Measurements from ENCODE around the gene ACOT12.
"Not testable (repeated sequence)": the region's sequence is repeated elsewhere in the genome, so short reads cannot be mapped to it uniquely, and the experiment has no call there.

Gene ACOT12

GRCh38 chr5:81344736-81345135 is 49.2 kb downstream of the ACOT12 start:
- no peak for DNase-seq

- DNase-seq, result not testable (repeated sequence)
Measured at GRCh38 chr5:81338213-81338612, 55.7 kb downstream of the ACOT12 start.

DNA sequence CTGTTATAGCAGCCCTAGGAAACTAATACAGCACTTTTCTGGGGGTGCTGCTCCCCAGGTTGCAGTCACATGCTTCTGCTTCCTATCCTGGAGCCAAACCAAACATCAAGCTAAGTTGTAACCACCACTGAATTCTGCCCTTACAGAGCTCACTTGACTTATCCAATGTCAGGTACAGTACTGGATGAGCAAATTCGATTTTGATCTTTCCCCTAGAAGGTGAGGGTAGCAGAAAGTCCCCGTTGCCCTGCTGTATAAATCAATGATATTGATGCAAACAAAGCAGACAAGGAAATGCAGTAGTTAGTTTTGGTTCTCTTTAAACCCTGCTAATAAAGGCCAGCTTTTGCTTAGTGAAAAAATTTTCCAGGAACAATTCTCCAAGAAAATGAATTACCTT is 56.1 kb downstream of the ACOT12 start:
- no peak for DNase-seq

DNA sequence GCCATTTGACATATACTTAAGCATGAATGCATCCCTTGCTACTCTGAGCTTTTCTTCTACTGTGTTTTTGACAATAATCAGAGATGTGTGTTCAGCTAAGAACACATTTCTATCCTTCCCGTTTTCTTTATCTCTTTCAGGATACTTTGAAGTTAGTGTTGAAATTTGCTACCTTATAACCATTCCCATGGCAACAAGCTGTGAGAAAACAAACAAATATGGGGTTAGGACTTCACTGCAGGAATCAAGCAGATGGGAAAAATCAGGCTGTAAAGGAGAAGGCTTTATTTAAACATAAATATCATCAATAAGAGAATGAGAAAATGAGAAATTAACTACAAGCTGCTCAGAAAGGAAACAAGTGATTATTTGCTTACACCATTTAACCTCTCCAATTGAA is 57.4 kb downstream of the ACOT12 start:
- no peak for DNase-seq

DNA sequence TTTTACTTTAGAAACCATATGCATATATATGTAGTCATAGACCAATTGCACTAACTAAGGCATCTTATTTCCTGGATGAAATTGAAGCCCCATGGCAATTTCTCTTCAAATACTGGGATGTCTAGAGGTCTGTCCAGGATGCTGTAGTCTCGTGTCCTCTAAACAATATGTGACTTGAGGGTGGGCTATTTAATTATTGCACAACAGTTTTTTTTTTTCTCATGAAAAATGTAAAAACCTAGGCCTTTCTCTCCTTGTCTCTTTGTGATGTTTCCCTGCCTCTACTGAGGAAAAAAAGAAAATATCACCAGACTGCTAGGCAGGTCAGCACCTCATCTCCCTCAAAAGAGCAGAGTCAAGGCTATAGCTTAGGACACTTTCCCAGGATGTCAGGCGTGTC is 58.0 kb downstream of the ACOT12 start:
- no peak for DNase-seq

DNA sequence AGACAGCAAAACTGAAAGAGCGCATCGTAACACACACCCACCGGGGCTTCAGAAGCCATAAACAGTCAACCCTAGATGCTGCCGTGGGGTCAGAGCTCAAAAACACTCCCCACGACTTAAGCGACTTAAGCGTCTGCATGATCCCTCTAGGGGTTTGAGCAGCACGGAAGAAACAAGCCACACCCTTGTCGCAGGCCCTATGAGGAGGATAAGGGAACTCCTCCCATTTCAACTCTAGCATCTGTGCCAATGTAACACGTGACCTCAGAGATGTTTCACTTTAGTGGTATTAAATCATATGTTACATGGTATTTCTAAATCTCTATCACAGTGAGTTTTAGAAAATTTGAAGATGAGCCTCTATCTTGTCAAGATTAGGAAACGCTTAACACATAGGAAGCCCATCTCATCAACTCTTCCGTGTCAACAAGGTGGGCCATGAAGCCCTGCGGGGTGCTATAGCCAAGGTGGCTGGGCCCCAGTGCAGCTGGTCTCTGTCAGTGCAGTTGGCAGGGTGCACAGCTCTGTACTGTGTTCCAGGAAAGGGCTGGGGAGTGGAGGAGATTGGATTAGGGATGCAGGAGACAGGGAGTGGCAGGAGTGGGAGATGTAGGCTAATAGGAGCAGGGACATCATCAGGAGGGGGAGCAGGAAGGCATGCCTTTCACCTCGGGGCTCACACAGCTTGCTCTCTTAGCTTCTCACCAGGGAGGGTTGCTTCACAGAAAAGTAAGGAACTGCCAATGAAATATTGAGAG is 59.5 kb downstream of the ACOT12 start:
- no peak for DNase-seq

- no peak for DNase-seq
Measured at GRCh38 chr5:81326554-81326953, 67.4 kb downstream of the ACOT12 start.

GRCh38 chr5:81317536-81317935 is 76.4 kb downstream of the ACOT12 start:
- no peak for DNase-seq

- no peak for DNase-seq
Measured at GRCh38 chr5:81316571-81316970, 77.4 kb downstream of the ACOT12 start.

DNA sequence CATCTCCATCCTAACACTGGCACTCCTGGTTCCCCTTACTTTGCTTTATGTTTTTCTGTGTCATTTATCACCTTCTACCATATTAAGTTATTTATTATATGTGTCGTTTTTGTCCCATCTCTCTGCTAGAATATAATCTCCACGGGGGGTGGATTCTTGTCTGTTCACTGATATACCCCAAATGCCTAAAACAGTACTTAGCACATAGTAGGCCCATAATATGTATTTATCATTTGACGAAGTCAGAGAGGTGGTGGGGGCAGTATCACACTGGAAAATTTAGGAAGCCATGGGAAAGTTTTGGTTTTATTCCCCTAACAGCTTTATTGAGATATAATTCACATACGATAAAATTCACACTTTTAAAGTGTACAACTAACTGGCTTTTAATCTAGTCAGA is 78.1 kb downstream of the ACOT12 start:
- DNase-seq, result no peak

GRCh38 chr5:81315336-81315735 is 78.6 kb downstream of the ACOT12 start:
- no peak for DNase-seq

GRCh38 chr5:81314581-81314980 is 79.4 kb downstream of the ACOT12 start:
- no peak for DNase-seq

DNA sequence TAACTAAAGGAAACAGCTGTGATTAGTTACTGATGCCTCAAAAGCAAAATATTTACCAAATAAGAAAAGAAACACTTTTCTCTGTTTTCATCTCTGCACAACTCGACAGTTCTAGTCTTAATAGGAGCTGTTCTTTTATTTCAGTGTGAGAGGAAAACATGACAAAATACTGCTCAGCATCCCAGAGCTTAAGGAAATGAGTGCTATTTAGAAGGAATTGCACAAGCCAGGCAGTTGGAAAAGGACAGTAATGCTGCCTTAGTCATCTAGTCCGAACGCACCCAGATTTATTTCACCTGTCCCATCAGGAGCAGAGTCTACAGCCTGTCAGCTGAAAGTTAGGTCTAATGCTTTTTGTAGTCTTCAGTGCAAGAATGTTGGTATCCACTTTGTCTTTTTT is 80.2 kb downstream of the ACOT12 start:
- DNase-seq, result no peak

DNA sequence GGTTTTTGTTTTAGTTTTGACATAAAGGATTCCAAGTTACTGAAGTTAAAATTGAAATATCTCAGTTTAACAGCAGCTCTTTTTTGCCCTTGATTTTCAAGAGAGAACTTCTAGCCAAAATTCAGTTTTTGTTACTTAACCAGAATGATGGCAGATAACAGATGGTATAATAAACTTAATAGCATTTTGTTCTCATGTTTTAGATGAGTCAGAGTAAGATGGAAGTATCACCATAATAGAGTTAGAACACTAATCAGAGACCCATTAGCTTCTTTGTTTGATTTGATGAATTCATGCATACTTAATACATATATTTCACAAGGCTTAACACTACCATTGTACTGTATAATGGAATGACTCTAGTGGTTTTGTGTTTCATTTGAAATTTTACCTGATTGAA is 80.7 kb downstream of the ACOT12 start:
- DNase-seq, result no peak

GRCh38 chr5:81310402-81311063 is 83.4 kb downstream of the ACOT12 start:
- no peak for DNase-seq

DNA sequence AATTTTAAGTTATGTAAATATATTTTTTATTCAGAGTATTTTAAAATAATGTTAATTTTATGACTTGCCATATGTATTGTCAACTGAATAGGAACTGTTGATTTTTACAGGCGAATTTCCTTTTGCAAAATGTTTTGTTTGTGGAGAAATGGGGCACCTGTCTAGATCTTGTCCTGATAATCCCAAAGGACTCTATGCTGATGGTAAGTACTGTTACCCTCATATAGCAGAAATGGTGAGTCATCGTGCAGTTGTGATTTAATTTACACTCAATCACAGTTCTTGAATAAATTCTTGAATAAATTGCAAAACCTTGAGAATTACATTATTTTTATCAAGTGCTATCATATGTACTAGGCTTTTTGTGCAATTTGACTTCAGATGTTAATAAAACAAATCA is 85.1 kb downstream of the ACOT12 start:
- DNase-seq, result no peak

- no peak for DNase-seq
Measured at GRCh38 chr5:81305785-81306184, 88.1 kb downstream of the ACOT12 start.

DNA sequence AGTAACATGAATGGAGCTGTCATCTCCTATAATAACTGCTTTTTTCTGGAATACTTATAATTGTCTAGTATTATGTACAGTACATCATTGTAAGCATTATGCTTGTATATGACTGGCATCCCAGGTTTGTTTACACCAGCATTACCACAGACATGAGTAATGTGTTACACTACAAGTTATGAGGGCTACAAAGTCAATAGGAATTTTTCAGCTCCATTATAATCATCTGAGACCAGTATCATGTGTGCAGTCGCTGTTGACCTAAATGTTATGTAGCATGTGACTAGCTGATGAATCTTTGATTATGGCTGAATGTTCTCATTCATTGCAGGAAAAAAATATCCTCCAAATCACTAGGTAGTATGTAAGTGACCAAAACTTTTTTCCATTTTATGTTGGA is 90.4 kb downstream of the ACOT12 start:
- no peak for DNase-seq

DNA sequence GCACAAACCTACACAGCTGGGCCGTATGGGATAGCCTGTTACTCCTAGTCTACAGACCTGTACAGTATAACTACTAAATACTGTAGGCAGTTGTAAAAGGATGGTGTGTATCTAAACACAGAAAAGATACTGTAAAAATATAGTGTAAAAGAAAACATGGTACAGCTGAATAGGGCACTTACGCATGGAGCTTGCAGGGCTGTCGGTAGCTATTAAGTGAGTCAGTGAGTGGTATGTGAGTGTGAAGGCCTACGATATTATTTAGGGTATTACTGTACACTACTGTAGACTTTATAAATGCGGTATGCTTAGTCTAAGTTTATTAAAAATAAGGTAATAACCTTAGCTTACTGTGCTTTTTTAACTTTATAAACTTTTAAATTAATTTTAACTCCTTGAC is 91.3 kb downstream of the ACOT12 start:
- DNase-seq, result no peak

DNA sequence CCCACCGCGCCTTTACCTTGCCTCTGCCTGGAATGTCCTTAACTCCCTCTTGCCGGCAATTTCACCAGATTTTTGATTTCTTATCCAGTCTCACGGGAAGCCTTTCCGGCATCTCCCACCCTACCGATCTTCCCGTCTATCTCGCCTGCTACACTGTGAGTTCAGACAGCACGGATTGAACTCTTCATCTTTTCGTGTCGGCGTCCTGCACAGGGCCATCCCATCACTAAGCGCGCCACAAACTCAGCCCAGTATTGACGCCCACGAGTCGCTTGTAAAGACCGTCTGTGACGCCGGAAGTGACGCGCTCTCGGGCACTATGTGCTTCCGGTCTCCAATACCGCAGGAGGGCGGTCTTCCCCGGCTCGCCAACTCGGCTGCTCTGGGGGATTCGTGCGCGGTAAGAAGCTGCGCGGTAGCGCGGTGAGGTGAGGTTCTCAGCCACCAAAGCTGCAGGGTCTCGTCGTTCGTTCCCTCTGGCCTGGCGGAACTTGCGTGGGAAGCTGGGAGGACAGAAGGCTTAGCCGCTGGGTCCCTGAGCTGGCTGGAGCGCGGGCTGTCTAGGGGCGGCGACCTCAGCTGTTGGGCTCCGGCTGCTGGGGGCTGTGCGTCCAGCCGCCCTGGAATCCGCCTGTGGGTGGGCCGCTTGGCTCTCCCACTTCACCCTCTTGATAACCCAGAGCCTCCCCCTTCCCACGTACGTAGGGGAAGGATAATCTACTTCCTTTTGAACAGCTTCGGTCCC is 92.5 kb downstream of the ACOT12 start, which contains the start of gene ZCCHC9:
TSS of gene ZCCHC9 (plus strand) at position 317 of the 745 bp plus-strand sequence. CDS start 3,171 bp downstream, outside the sequence.
- peak; percentile 13 to 95 (median 85) for DNase-seq

DNA sequence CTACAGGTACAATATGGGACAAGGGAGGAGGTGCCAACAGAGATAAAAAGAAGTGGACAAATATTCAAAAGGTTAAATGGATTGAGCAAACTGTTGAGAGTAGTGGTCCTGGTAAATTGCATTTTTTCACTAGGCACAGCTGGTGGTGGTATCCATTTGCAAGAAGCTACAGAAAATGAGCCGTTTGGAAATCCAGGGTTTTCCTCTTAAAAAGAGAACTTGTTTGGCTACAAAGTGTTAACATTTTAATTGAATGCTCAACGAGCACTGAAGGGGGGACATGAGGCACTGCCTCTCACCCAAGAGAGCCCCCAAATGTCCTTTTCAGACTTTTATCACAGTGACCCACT is 93.0 kb downstream of the ACOT12 start:
- DNase-seq, result no peak

DNA sequence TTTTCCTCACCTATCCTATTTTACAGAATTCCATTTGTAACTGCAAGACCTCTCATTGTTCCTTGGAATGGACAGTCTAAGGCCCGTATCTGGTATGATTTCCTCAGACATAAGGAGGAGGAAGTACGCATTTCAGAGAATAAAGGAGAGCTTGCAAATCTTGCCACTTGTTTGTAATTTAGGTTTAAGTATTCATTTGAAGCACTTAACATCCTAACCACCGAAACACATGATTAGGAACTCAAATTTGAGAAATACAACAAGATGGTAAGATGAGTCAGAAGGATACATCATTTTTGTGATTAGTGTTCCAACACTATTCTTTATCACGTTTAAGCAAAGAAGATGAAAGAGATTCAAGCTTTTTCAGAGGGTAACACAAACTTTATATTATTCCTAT is 96.4 kb downstream of the ACOT12 start:
- no peak for DNase-seq

DNA sequence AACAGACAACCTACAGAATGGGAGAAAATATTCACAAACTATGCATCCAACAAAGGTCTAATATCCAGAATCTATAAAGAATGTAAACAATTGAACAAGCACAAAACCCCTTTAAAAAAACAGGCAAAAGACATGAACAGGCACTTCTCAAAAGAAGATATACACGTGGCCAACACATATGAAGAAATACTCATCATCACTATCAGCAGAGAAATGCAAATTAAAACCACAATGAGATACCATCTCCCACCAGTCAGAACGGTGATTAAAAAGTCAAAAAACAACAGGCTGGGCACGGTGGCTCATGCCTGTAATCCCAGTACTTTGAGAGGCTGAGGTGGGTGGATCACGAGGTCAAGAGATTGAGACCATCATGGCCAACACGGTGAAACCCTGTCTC is 99.9 kb downstream of the ACOT12 start:
- not testable (repeated sequence) for DNase-seq

All from nucleus accumbens (tissue), 56 donors.